Glutamatergic neuron (in vitro differentiated cells): ENCODE measurements around the gene RPL22. TPM values are rescaled to one million over a fixed set of nuclear protein-coding genes. Genes with fewer than 3 reads are reported as not detected.
"Not testable (repeated sequence)": the region's sequence is repeated elsewhere in the genome, so short reads cannot be mapped to it uniquely, and the experiment has no call there.

ENCODE experiments used
- DNase-seq: peaks from one replicate; pipeline ENCODE4 v3.0.0; 2022
- H3K27ac Mint-ChIP-seq: one replicate; pipeline ENCODE4 v1.8.0; 2020; ENCODE audit warnings: mild to moderate bottlenecking, mixed read lengths, inconsistent platforms; ENCODE audit not compliant: unreplicated experiment
- H3K27me3 Mint-ChIP-seq: one replicate; pipeline ENCODE4 v1.8.0; 2020; ENCODE audit warnings: mild to moderate bottlenecking, moderate library complexity, mixed read lengths, inconsistent platforms; ENCODE audit not compliant: unreplicated experiment
- H3K36me3 Mint-ChIP-seq: one replicate; pipeline ENCODE4 v1.8.0; 2020; ENCODE audit warnings: mild to moderate bottlenecking, mixed read lengths, inconsistent platforms; ENCODE audit not compliant: unreplicated experiment
- H3K4me1 Mint-ChIP-seq: one replicate; pipeline ENCODE4 v1.8.0; 2020; ENCODE audit warnings: mild to moderate bottlenecking, low read depth, mixed read lengths, inconsistent platforms; ENCODE audit not compliant: unreplicated experiment
- H3K4me3 Mint-ChIP-seq: one replicate; pipeline ENCODE4 v1.8.0; 2020; ENCODE audit warnings: mild to moderate bottlenecking, mixed read lengths, inconsistent platforms; ENCODE audit not compliant: unreplicated experiment
- H3K9me3 Mint-ChIP-seq: one replicate; pipeline ENCODE4 v1.8.0; 2020; ENCODE audit warnings: mild to moderate bottlenecking, moderate library complexity, mixed read lengths, inconsistent platforms; ENCODE audit not compliant: unreplicated experiment
- total RNA-seq: library from RNA; stranded (reverse); fragmentation: NEBNext Ultra II Directional; extraction: Animal tissue kit (Norgen Biotek cat#: 25700); gene quantifications from one replicate; pipeline ENCODE4 v1.2.1, GENCODE V29; 2021; ENCODE audit not compliant: unreplicated experiment
- TF ChIP-seq, protein P1 (sequence below): fragments of 200-600 bp; sonication (generic); IDR thresholded peaks from one replicate; pipeline ENCODE4 v1.5.0; 2021; ENCODE audit not compliant: partially characterized antibody, unreplicated experiment

RPL22 gene
- total RNA-seq, 1 donor from 2014 or later: 275 TPM

DNA sequence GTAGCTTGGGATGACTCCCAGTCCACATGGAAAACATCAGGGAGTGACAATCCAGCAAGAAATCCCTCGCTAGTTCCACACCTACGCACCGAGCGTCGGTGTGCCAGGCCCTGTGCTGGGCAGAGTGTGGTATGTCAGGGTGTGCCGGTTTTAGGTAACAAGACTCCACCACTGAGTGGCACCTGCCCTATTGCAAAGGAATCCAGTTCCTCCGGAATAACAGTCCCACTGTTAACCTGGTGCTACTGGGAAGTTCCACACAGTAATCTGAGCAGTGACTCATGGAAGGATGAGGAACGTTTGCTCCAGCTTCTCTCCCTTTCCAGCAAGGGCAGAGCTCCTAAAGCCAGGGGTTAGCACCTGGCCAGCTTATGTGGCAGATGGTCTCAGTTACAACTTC lies 20.8 kb upstream of the RPL22 start:
- peaks cover 6% of the 10 kb centered on the region for H3K4me1 Mint-ChIP-seq
- no peak overlapping the region for H3K4me3 Mint-ChIP-seq
- H3K36me3 Mint-ChIP-seq: no peaks in the 10 kb centered on the region
- H3K9me3 Mint-ChIP-seq: peaks cover 8% of the 10 kb centered on the region
- no peak for DNase-seq
- TF ChIP-seq, protein P1, sequence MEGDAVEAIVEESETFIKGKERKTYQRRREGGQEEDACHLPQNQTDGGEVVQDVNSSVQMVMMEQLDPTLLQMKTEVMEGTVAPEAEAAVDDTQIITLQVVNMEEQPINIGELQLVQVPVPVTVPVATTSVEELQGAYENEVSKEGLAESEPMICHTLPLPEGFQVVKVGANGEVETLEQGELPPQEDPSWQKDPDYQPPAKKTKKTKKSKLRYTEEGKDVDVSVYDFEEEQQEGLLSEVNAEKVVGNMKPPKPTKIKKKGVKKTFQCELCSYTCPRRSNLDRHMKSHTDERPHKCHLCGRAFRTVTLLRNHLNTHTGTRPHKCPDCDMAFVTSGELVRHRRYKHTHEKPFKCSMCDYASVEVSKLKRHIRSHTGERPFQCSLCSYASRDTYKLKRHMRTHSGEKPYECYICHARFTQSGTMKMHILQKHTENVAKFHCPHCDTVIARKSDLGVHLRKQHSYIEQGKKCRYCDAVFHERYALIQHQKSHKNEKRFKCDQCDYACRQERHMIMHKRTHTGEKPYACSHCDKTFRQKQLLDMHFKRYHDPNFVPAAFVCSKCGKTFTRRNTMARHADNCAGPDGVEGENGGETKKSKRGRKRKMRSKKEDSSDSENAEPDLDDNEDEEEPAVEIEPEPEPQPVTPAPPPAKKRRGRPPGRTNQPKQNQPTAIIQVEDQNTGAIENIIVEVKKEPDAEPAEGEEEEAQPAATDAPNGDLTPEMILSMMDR: no peak
- no peak overlapping the region for H3K27ac Mint-ChIP-seq
- H3K27me3 Mint-ChIP-seq: peaks cover 2% of the 10 kb centered on the region

GRCh38 chr1:6219641-6220040 lies 20.2 kb upstream of the RPL22 start:
- not testable (repeated sequence) for H3K36me3 Mint-ChIP-seq, DNase-seq, H3K4me1 Mint-ChIP-seq, H3K27ac Mint-ChIP-seq, H3K9me3 Mint-ChIP-seq, H3K27me3 Mint-ChIP-seq, H3K4me3 Mint-ChIP-seq

- H3K4me3 Mint-ChIP-seq: peak overlapping the region; percentile 64
- H3K9me3 Mint-ChIP-seq: peaks cover 8% of the 10 kb centered on the region
- no peak for DNase-seq
- H3K4me1 Mint-ChIP-seq: peaks cover 6% of the 10 kb centered on the region
- H3K27ac Mint-ChIP-seq: peak overlapping the region; percentile 70
- H3K27me3 Mint-ChIP-seq: peaks cover 2% of the 10 kb centered on the region
- no peaks in the 10 kb centered on the region for H3K36me3 Mint-ChIP-seq
- TF ChIP-seq, protein P1: no peak
Observed at GRCh38 chr1:6218375-6219164, 19.2 kb upstream of the RPL22 start.

DNA sequence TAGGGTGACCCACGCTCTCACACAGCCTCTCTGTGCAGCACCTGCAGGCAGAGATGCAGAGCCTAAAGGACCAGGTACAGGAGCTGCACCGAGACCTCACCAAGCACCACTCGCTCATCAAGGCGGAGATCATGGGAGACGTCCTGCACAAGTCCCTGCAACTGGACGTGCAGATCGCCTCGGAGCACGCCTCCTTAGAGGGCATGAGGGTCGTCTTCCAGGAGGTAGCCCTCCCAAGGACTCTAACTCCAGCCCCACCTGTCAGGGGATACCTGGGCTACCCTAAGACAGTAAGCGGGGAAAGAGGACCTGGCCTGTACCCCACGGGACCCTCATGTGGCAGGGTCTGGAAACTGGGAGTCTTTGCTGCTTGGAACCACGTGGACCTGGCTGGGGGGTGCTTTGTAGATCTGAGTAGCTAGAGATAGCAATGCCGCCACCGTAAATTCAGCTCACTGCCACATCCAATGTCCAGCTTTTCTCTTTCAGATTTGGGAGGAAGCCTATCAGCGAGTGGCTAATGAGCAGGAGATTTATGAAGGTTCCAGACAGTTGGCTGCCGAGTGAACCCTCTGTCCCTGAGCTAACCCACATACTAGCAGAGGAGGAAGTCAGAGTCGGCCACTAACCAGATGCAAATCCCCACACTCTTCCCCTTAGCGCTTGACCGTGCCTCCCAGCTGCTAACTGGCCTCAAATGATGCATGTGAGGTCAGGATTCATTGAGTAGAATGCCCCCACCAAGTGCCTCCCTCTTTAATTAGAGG lies 13.0 kb upstream of the RPL22 start:
- peaks cover 7% of the 10 kb centered on the region for H3K9me3 Mint-ChIP-seq
- H3K4me3 Mint-ChIP-seq: no peak overlapping the region
- TF ChIP-seq, protein P1: no peak
- peaks cover 9% of the 10 kb centered on the region for H3K27me3 Mint-ChIP-seq
- H3K4me1 Mint-ChIP-seq: no peaks in the 10 kb centered on the region
- DNase-seq: no peak
- no peak overlapping the region for H3K27ac Mint-ChIP-seq
- no peaks in the 10 kb centered on the region for H3K36me3 Mint-ChIP-seq

DNA sequence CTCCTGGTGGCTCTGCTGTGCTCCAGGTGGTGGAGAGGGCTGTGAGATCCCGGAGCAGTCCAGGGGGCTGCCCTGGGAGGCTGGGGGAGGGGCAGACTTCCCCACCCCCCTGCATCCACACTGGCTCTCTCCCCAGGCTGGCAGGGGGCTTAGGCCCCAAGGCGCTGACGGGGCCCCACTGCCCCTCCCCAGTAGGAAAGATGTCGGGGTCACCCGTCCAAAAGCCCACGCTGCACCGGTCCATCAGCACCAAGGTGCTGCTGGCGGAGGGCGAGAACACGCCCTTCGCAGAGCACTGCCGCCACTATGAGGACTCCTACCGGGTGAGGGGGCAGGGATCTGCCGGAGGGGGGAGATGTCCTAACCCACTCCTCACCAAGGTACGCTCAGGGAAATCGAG lies 12.3 kb upstream of the RPL22 start:
- Mint-ChIP-seq H3K4me3 (no peak overlapping the region), H3K9me3 (peaks cover 4% of the 10 kb centered on the region), H3K27me3 (peaks cover 9% of the 10 kb centered on the region), H3K4me1 (no peaks in the 10 kb centered on the region), H3K36me3 (no peaks in the 10 kb centered on the region), H3K27ac (no peak overlapping the region)
- TF ChIP-seq, protein P1: no peak
- DNase-seq: no peak
